ENCODE measurements around the gene CBY2.
"Not testable (repeated sequence)": the region's sequence is repeated elsewhere in the genome, so short reads cannot be mapped to it uniquely, and the experiment has no call there.

- not testable (repeated sequence) for TF ChIP-seq EZH2 (IDR thresholded peaks at IDR 0.05; ENCODE audit: borderline replicate concordance, low read length); CTCF (IDR thresholded peaks at IDR 0.05; ENCODE audit: low read length)
Observed at GRCh38 chr13:45756498-45756897, 54.4 kb downstream of the CBY2 start.
